Daoy (cell line): ENCODE measurements around the gene MACF1. TPM values are rescaled to one million over a fixed set of nuclear protein-coding genes. Genes with fewer than 3 reads are reported as not detected.

Experiments used
- DNase-seq: peaks from one replicate; pipeline ENCODE4 v3.0.0-alpha.2; 2015; ENCODE audit warnings: low read depth
- total RNA-seq: library from RNA; depleted of rRNA; stranded (reverse); fragments of >200 nt; shearing (Covaris generic); gene quantifications from 2 replicates; pipeline ENCODE4 v1.2.3, GENCODE V29; 2014

Gene MACF1
- total RNA-seq, 1 experiment from 2014 or later: 117 TPM

DNA sequence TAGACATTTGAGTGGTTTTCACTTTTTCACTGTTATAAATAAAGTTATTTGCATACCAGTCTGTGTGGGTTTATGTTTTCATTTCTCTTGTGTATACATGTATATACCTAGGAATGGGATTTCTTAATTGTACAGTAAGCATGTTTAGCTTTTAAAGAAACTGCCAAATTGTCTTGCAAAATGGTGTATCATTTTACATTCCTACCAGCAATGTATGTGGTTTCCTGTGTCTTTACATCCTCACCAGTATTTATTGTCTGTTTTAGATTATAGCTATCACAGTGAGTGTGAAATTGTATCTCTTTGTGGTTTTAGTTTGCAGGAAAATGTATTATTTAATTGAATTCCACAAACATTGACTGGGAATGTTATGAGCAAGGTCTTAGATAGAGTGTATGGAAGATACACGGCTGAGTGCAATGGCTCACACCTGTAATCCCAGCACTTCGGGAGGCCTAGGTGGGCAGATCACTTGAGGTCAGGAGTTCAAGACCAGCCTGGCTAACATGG lies 57.3 kb downstream of the MACF1 start:
- no peak for DNase-seq

DNA sequence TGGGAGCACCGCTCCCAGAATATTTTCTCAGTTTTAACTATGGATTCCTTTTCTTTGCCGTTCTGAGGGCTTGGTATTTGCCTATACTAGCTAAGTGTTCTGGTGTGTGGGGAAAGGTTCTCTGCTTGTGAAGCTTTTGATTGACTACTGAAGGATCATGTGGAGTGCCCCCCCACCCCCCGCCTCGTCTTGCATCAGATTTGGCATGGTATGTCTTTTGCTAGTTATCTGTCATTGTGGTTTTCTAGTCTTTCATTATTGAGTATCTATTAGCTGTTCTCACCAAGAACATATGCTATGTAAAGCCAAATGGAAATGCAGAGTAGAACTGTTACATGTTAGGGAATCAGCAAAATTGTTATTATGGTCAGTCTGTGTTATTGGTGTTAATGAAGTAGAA lies 58.3 kb downstream of the MACF1 start:
- no peak for DNase-seq

DNA sequence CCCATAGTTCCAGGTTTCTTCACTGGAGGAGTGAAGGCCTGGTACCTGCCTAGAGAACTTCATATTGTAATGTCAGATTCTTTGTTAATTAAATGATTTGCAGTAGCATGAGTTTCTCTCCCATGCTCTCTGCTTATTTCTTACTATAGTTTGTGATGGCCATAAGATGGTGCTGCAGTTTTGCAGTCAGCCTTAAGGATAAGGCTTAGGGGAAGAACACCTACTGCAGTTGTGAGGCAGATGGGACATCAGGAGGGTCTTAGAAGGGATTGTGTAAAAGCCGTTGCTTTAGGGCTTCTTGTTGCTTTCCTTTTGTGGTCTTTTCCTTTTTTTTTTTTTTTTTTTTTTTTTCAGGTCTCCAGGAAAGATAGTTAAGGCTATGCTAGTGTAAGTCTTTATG lies 61.8 kb downstream of the MACF1 start:
- DNase-seq: no peak

DNA sequence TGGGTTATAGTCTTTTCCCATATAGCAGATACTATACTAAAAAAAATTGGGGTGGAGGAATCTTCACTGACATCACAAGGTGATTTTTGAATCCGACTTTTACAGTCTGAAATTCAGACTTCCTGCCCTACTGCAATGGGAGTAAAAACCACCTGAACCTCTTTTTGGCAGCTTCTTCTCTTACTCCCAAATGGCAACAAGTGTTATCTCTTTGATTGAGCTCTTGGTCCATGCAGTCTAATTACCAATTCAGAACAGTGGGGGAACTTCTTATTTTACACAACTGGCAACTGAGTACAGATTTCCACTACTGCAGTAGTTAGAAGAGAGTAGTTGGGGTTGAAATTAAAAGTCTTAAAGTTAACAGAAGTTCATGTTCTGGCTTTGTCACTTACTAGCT lies 62.3 kb downstream of the MACF1 start:
- no peak for DNase-seq

DNA sequence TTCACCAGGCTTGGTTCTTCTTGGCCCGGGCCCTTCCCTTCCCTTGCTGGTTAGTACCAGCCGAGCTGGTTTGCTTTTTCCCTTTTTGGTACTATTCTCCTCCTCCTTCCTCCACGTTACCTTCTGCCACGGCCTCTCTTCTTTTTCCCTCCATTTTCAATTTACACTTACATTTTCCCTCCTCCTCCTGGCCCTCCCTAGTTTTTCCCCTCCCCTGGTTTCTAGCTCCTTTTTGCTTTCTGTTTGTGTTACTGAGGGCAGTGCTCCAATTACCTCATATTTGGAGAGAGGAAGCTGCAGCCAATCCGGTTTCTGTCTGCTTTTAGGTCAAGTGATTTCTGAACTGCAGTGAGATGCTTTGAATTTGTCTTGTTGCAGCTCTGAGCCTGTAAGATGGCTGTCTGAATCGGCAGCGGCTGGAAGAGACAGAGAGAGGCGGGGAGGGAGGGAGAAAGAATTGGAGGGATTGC lies 63.7 kb downstream of the MACF1 start:
- peak; percentile 77 for DNase-seq

DNA sequence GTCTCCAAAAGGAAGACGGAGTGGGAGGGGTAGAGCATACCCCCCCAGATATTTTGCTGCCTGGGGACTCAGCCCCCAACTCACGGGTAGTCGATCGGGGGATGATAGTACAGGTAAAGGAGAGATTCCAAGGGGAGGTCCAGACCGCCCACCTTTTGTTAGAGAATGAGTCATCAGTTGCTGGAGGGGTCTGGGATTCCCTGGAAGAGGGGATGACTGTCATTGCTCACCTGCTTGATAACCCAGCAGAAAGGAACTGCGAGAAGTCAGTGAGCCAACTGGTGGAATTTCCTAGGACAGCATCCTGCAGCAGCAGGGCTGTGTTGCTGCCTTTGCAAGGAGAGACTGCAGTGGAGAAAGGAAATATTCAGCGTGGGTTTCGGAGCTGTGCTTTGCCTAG lies 64.4 kb downstream of the MACF1 start:
- DNase-seq: peak; percentile 18

DNA sequence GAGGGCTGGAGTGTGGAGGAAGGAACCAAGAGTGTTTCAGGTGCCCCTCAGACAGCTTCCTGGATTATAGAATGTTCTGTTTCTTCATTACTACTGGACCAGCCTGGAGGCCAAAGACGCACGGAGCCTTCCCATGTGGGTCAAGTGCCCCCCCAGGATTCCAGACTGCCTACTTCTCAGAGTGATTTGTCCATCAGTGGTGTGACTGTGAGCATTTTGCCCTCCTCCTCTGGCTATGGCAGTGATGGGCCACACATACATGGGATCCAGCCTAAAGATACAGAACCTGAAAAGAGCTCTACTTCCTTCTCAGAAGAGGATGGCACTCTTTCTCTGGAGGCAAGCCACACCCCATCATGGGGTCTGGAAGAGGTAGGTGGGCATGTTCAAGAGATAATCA lies 64.9 kb downstream of the MACF1 start:
- DNase-seq: no peak

DNA sequence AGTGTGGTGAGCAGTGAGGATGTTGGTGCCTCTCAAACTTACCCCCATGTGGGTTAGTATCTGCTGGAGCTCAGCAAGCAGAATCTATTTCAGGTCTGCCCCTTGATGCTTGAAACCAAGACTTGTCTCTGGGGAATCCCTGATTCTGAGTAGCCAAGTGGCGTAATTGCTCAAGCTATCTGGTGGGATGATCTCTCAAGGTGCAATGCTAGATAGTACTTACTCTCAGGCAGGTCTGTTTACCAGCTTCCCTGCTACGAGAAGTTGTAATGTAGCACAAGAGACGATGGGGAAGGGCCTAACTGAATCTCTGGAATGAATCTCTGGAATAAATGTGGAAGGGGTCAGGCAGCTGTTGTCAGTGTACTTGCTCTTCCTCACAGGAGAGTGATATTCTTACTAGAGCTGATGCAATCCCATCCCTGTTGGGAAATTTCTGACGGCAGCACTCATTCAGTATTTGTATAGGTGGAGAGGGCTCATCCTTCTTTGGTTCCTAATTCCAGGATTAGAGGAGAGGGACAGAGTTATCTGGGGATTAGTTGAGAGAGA lies 65.4 kb downstream of the MACF1 start:
- no peak for DNase-seq

DNA sequence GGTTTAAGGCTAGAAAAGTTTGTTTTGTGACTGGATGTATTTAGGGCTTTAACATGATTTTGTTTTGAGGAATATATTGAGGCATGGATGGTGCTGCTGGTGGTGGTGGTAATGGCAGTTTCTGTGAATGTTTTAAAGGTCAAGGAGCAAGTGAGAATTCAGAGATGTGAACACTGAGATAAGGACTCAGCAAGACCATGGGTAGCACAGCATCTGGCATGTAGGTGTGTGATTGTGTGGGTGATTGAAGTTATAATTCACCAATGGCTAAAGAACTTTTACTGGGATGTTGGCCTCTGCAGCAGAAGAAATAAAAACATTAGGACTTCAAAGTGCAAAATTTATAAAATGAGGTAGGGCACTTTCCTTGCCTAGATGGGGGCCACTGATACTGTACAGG lies 65.9 kb downstream of the MACF1 start:
- no peak for DNase-seq

DNA sequence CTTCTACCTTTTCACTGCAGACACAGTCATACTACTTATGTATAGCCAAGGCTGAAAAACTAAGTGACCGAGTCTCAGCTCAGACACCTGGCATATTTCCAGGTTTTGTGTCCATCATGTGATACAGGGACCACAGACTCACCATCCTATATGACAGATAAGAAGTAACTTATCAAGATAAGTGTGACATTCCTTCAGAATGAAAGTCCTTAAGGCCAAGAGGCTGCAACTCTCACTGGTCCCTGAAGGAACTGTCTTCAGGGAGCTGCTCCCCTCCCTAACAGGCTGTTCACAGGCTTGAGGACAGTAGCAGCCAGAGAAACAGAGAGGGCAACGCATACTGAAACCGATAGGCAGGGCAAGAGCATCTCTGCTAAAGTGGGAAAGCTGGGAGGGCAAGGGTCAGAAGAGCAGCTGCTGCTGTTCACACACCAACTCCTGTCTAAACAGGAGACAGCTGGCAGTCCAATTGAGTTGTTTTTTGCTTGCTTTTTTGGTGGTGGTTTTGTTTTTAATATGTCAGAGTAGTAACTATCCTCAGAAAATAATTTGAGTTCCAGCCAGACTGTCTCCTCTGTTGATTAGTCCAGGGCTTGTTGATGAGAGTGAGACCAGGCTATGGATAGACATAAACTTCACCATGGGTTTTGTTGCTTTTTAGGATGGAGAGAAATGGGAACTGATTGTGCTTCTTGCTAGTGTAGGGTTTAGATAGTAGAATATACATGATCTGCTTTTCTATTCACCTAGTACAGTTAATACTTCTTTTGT lies 67.7 kb downstream of the MACF1 start:
- no peak for DNase-seq

DNA sequence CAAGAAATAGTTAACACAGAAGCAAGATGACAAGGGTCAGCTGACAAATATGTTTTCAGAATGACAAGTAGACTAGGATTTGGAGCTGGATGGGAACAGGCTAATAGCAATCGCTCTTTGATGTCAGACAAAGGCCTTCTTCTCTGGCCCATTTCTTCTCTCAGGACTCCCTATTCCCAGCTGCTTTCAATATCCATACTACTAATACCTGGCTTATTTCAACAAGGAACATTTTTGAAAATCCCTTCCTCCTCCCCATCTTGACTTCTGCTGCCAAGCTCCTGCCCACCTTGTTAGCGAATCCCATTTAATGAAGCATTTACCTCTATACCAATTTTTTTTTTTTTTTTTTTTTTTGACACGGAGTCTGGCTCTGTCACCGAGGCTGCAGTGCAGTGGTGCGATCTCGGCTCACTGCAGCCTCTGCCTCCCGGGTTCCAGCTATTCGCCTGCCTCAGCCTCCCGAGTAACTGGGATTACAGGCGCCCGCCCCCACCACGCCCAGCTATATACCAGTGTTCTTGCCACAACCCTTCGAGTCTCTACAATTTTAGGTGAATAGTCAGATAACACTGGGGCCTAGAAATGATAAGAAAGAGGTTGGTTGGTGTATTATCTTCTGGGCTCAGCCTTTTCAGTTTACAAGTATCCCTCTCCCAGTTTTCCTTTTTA lies 68.4 kb downstream of the MACF1 start:
- DNase-seq: no peak

DNA sequence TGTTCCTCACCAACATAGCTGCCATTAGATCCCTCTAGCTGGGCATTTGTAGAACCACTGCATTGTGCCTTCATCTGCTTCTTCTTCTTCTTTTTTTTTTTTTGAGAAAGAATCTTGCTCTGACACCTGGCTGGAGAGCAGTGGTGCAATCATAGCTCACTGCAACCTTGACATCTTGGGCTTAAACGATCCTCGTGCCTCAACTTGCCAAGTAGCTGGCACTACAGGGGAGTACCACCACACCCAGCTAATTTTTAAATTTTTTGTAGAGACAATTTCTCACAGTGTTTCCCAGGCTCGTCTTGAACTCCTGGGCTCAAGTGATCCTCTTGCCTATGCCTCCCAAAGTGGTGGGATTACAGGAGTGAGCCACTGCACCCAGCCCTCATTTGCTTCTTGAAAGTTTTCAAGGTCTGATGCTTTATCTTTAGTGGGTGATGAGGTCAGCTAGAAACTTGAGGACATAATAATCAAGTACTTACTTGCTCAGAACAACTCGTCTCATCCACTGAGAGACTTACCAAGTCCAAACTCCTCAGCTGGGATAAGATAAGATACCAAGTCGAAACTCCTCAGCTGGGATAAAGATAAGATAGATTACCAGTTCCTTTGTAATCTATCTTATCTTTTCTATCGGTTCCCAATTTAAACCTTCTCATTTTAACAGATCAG lies 71.5 kb downstream of the MACF1 start:
- DNase-seq: no peak

DNA sequence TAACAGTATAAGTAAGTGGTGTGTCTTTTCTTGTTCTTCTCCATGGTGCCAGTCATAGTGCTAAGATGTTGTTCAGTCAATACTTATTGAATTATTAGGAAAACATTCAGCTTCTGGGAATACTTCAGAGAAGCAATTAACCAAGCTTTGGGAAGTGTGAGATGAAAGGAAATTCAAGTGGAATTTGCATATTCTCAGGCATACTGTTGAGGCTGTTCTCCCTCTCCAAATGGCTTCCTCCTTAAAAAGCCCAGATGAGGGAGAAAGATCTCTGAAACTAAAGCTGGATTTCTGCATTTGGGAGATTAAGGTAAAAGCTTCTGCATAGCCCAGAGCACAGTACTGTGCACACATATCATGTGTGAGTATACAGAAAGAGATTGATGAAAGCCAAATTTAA lies 73.4 kb downstream of the MACF1 start:
- no peak for DNase-seq

DNA sequence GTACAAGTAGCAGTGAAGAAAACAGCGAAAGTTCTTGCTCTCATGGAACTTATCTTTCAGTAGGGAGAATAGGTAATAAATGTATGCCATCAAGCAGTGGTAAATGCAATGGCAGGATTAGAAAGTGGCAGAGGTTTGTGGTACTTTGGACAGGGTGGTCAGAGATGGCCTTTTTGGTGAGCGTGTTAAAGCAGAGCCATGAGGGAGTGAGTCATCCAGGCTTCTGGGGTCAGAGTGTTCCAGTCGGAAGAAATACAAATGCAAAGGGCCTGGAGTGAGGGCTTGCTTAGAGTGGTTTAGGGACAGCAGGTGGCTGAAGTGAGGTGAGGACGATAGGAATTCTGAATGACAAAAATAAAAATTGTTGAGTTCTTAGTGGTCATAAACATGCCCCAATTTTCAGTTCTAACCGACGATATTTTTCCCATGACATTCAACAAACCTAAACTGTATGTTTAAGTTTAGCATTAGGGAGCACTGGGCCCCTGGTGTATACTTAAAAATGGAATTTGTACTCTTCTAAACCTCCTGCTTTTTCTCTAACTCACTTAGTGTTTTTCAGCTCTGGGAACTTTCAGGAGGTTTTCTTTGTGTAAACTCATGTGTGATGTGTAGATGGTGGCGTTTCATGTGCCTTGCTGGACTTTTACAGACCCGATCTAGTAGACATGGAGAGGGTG lies 78.2 kb downstream of the MACF1 start:
- DNase-seq: no peak

DNA sequence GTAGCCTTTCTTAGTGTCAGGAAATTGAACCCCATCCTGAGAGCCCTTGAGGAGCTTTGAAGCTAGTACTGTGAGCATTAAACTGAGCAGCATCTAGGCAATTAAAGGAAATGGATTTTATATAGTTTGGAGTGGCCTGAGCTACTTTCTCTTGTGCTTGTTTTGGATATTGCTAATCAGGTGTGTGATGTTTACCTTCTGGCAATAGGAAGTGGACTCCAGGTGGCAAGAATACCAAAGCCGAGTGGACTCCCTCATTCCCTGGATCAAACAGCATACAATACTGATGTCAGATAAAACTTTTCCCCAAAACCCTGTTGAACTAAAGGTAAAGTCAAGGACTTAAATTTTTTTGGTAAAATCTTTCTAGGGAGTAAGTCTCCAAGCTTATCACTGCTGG lies 79.4 kb downstream of the MACF1 start:
- DNase-seq: no peak

DNA sequence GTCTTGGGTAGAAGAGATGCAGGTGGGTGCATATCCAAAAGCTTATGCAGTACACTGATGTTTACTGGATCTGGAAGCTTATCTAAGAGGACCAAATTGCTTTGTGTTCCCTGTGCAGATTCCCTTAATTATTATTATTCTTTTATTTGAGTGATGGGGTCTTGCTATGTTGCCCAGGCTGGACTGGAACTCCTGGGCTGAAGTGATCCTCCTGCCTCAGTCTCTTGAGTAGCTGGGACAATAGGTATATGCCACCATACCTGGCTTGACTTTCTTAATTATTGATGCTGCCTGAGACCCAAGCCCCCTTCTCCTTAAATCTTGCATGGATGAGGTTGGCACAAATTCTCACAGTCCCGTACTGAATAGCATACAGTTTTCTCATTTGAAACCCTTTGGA lies 83.0 kb downstream of the MACF1 start:
- no peak for DNase-seq

DNA sequence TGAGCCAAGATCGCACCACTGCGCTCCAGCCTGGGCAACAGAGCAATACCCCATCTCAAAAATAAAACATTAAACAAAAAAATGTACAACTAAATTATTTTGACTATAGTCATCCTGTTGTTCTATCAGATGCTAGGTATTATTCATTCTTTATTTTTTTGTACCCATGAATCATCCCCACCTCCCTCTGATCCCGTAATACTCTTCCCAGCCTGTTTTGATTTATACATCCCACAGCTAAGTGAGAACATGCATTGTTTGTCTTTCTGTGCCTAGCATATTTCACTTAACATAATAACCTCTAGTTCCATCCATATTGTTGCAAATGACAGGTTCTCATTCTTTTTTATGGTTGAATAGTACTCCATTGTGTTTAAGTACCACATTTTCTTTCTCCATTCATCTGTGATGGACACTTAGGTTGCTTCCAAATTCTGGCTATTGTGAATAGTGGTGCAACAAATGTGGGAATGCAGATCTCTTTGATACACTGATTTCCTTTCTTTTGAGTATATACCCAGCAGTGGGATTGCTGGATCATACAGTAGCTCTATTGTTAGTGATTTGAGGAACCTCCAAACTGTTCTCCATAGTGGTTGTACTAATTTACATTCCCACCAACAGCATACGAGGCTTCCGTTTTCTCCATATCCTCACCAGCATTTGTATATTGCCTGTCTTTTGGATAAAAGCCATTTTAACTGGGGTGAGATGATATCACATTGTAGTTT lies 84.4 kb downstream of the MACF1 start:
- no peak for DNase-seq

DNA sequence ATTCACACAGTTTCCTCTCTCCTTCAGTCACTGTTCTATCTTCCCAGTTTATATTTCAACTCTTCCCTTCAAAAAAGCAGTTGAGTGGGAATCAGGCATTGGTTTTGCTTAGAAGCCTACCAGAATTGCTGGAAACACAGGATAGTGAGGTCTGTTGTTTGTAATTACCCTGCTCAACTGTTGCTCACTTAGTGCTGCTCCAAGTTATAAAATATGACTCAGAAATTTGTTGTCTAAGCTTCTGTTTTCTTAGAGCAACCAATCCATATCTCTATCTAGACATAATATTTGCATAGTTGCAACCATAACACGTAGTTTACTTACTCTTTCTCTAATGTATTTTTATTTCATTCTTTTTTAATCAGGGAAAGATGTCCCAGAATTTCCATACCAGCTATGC lies 87.9 kb downstream of the MACF1 start:
- no peak for DNase-seq

DNA sequence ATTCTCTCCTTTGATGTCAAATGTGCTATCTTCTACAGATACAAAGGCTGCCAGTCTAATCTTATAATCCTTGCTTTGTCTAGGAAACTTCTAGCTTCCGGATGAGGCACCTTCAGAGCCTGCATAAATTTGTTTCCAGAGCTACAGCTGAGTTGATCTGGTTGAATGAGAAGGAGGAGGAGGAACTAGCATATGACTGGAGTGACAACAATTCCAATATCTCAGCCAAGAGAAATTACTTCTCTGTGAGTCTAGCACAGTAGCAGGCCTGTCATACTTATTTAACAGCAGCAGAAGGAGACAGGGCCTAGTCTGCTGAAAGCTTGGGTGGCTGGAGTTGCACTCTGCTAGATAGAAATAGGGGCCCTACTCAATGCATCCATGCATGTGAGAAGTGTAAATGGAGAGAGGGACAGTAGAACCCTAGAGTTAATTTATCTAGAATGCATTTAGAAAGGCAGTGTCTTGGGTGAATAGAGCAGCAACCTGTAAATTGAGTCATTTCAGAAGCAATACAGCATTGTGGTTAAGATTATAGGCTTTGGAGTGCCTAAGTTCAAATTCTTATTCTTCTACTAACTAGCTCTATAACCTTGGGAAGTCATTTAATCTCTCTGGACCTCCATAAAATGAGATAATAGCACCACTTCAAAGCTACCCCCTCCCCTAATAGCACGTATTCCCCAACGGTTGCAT lies 89.0 kb downstream of the MACF1 start:
- no peak for DNase-seq

DNA sequence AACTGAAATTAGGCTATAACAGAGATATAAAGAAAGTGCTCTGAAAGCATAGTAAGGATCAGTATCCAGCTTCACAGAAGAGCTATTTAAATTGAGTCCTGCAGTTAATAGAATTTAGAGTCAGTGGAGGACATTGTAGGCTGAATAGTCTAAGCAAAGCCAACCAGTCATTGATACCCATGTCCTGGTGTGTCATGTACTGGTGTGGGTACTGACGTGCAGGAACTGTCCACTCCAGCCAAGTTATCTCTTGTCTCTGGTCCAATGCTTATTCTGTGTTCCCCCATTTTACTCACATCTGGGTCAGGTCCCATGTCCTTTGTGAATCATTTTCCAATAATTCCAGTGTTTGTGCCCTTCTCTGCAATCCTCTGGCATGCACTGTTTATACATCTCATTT lies 90.0 kb downstream of the MACF1 start:
- no peak for DNase-seq

DNA sequence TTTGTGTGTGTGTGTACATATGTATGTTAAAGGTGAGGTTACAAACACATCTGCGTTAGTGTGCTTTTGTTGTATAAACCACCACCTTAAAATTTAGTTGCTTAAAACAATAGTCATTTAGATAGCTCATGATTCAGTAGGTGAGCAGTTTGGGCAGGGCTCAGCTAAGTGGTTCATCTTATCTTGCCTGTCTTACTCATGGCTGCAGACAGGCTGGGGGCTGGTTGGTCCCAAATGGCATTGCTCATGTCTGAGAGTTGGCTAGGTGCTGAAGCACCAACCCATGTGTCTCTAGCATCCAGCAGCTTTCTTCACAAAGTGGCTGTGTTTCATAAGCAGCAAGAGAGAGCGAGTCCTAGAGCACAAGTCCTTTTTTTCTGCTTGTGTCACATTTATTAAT lies 91.4 kb downstream of the MACF1 start:
- no peak for DNase-seq
